ENCODE results near the gene ZNF106.

Gene ZNF106

DNA sequence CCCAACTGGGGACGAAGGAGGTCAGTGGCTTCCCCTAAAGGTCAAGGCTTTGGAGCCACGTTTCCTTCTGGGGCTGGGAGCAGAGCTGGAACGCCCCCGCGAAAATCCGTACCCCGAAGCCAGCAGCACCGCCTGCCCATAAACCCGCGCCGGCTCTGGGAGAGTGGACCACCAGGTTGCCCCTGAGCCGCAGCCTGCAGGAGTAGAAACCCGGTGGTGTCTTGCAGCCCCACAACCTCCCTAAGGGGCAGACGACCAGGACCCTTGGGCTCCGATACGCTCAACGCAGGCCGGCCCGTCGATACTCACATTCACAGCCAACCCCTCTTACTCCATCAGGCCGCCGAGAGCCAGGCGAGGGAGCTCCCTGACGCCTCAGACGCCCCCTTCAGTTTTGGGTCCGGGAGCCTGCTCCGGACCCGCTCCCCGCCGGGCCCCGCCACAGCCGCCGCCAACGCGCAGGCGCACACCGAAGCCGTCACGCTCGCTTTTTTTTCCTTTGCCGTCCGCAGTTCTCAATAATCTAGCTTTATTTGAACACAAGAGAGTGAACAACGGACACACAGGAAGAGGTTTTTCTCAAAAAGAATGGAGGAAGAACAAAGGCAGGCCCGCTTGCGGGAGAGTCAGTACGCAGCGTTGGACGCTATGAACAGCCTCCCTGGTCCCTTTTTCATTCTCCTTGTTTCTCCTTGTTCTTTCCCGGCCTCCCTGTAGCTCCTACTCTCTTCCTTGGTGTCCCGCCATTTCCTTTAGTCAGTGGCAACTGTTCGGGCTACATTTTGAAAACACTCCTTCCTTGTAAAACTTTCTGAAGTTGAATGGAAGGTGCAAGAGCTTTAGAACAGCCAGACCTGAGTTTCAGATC lies at the start of gene ZNF106:
Gene ZNF106, minus strand, starts transcription at position 471 of the 868 bp plus-strand sequence. CDS start 18,852 bp downstream, outside the sequence.
- peak; percentile 83 for DNase-seq

DNA sequence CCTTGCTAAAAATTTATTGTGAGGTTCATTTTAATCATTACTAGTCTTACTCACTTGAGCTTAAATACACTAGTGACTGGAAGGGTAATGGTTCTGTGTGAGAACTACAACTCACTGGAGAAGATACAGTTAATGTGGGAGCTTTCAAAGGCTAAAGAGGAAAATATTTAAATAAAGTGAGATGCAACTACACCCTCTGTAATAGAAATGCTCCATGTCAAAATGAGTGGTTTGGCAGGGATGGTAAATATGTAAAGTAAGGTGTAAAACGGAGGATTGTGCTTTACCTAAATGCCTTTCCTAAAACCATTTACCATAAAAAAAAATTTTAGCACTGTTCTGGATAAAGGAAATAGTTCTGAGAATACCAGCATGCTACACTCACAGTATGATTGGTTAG lies 42.3 kb upstream of the ZNF106 start:
- no peak for DNase-seq

DNA sequence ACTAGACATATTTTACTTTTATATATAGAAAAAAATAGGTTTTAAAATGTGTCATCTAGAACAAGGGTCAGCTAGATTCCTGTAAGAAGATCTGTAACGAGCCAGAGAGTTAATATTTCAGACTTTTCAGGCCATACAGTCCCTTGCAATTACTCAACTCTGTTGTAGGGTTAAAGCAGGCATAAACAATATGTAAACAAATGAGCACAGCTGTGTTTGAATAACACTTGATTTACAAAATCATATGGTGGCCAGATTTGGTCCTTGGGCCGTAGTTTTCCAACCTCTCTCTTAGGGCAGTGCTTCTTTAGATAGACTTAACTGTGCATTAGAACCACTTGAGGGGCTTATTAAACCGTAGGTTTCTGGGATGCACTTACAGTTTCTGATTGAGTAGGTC lies 38.0 kb upstream of the ZNF106 start:
- no peak for DNase-seq

DNA sequence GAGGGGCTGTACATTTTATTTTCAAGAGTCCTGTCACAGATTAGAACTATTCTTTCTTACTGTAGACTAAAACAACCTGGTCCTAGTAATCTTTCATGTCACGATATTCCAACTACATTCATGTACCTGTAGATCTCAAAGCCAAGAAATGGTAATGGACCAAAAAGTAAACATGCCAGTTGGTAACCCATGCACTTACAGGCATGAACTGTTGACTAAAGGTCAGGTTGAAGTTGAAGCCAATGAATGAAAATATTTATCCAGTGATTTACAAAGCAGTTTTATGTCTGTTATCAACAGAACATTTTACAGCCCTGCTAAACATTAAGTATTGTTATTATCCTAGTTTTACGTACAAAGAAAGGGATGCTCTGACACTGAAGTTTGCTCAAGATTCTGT lies 32.4 kb upstream of the ZNF106 start:
- no peak for DNase-seq

DNA sequence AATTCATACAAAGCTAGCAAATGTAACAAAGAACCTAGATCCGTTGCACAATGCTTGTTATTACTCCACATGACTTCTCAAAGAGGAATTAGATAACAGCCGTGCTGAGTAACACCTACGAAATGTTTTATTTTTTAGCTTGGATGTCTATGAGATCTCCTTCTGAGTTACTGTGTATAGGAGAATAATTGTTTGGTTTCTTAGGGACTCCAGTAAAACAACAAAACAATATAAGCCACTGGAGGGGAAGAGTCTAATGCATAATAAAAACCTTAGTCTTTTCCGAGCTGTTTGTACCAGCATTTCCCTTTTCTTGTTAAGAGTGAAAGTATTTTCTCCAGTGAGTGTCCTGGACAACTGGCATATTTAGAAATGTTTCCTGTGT lies 20.1 kb upstream of the ZNF106 start:
- no peak for DNase-seq

DNA sequence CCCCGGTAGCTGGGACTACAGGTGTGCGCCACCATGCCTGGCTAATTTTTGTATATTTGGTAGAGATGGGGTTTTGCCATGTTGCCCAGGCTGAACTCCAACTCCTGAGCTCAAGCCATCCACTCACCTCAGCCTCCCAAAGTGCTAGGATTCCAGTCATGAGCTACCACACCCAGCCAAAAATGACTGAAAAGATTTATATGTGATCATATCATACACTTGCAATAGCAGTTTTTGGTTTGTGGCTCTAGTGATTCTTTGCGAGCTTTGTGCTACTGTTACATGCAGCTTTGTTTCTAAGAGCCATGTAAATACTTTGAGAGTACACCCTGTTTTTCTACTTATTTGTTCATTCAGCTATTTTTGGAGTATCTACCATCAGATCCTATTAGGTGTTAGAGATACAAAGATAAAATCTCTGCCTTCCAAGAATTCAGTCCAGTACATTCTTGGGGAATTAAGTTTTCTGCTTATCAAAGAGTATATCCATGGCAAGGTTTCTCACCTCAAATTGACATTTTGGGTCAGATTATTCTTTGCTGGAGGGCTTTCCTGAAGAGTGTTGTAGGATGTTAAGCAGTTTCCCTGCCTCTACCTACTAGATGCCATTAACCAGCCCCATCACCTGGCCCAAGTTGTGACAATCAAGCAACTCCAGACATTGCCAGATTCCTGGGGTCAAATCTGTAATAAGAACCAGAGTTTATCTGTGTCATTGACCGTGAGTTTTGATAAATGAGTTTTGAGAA lies 19.5 kb upstream of the ZNF106 start:
- DNase-seq, result no peak

DNA sequence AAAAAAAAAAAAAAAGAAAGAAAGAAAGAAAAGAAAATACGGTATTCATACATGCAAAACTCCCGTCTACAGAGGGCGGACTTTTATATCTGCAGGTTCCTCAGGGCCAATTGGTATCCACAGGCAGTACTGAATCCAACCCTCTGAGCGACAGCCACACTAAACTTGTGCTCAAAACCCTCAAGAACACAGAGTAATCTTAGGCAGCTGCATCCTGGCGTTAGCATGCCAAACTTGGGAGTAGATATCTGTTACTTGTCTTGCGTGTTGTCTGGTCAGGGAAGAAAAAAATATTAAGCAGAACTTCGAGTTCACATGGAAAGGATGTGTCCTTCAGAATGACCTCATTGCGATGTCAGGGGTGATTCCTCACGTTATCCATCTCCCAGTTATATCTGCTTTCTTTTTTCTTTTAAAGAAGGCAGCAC lies 17.3 kb upstream of the ZNF106 start:
- no peak for DNase-seq

DNA sequence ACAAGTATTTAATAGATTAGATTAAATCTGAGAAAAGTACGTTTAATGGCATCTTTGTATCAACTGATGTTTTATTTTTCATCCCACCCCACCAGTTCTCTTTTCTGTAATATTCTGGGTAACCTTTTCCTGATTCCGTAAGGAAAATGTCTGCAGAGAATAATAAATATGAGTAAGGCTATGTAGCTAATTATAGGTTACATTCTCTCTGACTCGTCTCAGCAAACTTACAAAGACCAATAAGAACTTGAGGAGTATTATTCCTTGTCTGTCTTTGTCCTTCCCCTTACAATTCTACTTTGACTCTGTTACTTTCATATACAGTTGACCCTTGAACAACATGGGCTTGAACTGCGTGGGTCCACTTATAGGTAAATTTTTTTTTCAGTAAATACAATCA lies 16.6 kb upstream of the ZNF106 start:
- no peak for DNase-seq

DNA sequence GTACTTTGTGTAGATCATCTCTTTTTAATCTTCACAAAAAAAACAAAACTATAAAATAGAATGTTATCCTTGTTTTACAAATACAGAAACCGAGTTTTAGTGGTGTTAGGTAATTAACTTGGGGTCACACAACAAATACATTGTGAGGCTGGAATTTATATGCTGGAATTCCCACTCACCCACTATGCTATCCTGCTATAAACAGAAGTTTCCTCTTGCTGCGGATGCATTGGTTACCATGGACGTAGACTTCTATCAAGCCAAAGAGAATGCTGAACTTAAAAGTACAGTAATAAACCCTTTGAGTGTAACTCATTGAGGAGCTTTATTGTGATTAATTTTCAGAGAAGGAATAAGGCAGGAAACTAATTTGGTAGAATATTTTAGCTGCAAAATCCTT lies 13.7 kb upstream of the ZNF106 start:
- DNase-seq, result no peak

DNA sequence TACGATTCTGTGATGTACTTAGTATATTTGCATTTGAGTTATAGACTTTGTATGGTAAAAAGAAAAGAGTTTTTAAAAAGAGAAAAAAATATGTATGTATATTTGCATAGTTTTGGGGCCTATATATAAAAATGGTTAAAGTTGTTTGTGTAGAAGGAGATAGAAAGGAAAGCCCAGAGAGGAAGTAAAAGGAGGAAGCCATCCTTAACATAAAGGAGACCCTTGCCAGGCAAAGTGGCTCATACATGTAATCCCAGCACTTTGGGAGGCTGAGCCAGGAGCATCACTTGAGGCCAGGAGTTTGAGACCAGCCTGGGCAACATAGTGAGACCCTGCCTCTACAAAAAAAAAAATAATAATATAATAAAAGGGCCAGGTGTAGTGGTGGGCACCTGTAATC lies 12.9 kb upstream of the ZNF106 start:
- DNase-seq, result no peak

DNA sequence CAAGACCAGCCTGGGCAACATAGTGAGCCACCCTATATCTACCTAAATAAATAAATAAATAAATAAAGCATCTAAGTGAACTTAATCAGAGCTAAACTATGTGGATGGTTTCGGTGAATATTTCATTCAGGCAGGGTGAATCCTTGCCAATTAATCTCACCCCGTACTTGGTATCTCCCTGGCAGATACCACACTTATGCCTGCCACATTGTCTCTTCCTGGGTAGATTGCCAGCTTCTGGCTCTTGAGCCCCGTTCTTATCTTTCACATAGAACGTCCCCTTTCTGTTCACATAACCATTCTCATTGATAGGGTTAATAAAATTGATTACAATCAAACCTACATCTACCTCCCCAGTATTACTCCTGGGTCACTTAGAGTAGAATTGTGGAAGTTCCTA lies 11.5 kb upstream of the ZNF106 start:
- DNase-seq, result no peak

DNA sequence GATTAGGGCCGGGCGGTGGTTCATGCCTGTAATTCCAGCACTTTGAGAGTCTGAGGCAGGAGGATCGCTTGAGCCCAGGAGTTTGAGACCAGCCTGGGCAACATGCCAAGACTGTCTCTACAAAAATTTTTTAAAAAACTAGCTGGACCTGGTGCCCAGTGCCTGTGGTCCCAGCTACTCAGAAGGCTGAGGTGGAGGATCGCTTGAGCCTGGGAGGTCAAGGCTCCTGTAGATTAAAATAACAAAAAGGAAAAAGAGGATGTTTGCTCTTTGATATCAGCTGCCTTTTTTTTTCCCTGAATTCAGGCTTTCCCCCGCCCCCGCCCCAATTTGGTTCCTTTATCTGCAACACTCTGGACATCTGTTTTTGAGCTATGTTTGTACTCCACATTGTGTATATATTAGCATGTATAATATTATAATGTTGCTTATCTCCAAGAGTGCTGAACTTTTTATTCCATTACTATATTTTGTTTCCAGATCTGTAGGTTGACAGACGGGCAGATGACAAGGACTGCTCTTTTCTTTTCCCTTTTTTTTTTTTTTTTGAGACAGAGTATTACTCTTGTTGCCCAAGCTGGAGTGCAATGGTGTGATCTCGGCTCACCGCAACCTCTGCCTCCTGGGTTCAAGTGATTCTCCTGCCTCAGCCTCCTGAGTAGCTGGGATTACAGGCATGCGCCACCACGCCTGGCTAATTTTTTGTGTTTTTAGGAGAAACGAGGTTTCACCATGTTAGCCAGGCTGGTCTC lies 9.1 kb upstream of the ZNF106 start:
- no peak for DNase-seq

DNA sequence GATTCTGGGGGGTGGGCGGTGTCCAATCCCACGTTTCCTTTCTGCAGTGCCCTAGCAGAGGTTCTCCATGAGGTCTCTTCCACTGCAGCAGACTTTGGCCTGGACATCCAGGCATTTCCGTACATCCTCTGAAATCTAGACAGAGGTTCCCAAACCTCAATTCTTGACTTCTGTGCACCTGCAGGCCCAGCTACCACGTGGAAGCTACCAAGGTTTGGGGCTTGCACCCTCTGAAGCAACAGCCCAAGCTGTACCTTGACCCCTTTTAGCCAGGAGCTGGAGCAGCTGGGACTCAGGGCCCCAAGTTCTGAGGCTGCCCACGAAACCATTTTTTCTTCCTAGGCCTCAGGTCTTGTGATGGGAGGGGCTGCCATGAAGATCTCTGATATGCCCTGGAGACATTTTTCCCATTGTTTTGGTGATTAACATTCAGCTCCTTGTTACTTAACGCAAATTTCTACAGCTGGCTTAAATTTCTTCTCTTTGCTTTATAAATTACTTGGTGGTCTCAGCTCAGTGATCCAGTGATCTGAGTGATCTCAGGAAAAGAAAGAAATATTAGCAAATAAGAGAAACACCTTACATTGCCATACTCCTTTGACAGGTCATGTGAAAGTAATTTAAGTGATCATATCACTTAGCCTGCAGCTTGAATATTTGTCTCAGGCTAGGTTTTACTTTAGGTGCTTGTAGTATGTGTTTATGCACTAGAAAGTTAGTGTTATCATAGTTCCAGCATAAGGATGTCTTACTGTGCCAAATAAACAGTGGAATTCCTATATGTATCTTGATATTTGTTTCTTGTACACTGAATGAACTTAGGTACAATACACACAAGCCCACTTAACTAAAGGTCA lies 7.5 kb upstream of the ZNF106 start:
- no peak for DNase-seq

DNA sequence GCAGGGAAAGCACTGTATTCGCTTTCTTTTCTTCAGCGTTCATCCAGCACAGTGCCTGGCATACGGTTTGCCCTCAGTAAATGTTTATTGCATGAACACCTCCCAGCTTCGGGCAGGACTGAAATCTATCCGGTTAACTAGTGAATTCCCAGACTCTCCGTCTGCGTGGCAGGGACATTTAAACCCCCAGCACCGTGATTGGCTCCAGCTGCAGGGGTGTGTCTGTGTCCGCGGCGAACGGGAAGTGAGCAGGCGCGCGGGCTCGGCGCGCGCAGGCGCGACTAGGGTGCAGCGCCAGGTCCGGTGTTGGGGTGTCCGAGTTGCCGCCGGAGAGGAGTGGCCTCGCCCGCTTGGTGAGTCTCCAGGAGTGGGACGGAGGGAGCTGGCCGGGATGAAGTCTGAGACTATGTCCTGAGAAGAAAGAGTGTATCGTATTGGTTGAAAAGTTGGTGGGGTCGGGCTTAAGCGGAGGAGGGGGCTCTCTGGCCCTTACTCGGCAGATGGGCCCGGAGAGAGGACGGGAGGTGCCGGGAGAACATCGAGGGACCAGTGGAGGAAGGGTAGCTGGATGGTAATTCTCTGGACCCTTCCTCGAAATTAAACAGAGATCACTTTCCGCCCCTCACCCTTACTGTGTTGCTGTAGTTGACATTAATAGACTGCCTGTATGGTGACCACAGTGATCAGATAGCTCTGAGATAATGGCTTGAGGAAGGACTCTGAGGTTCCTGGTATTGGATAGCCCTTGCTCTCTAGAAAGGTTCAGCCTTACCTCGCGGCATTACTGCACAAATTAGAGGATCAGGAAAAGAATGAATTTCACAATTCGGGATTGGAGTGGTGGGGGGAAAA lies 4.6 kb upstream of the ZNF106 start, which contains the start of gene SNAP23:
Gene SNAP23, plus strand, starts transcription at position 274 of the 852 bp plus-strand sequence. CDS start 16,213 bp downstream, outside the sequence.
- peak; percentile 75 for DNase-seq

DNA sequence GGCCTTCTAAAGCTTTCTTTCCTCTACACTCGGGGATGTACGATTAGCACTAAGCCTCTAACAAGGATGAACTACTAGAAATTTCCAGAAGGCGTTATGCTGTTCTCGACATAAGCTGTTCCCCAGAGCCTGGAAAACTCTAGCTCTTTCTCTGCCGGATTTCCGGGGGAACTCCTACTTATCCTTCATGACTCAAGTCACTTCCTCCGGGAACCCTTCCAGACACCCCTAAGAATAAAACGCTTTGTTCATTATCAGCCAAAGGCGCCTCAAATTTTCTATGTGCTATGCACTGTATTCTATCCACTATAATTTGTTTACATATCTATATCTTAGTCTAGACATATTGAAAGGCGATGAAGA lies 4.0 kb upstream of the ZNF106 start:
- peak; percentile 7 for DNase-seq

DNA sequence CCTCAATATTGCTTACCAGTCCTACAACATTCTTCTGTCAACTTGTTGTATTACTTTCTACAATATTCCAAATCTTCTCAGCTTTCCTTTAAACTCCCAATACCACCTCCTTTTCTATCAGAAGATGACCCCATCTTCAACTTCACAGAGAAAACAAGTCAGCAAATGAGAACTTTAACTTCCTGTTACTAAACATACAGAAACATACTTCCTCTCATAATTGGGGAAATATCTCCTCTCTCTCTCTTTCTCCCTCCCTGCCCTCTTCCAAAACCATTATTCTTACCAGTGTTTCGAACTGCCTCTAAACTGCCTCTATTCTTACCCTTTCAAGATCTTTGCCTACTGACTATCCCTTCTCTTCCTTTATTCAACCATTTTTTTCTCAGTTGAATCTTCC lies 2.7 kb upstream of the ZNF106 start:
- DNase-seq, result no peak

DNA sequence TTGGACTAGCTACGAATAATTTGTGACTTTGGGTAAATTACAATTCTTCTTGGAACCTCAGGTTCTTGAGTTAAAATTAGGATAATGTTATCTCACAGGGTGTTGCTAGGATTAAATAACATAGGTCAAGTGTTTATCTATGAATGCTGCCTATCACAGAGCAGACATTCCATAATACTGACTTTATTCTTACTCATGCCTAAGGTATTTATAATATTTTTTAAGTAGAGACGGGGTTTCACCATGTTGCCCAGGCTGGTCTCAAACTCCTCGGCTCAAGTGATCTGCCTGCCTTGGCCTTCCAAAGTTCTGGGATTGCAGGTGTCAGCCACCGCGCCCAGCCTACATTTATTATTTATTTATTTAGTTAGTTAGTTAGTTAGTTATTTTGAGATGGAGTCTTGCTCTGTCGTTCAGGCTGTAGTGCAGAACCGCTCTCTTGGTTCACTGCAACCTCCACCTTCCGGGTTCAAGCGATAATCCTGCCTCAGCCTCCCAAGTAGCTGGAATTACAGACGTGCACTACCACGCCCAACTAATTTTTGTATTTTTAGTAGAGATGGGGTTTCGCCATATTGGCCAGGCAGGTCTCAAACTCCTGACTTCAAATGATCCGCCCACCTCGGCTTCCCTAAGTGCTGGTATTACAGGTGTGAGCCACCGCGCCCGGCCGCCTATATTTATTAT lies 741 bp upstream of the ZNF106 start:
- no peak for DNase-seq

DNA sequence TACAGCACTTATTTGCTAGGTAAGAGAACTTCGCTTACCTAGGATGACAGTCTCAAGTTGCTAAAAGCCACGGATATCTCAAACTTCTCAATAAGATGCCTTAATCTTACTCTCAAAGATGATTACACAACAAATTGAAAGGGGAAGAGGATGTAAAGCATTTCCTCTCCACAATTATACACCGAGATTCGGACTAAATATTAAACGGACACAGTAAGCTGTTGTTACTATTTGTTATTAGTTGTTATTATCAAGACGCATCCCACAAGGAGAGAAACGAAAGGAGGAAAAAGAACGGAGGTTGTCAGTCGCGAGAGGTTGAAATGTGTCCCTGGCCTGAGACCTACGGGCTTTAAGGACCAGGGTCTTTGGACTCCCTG lies 660 bp downstream of the ZNF106 start:
- no peak for DNase-seq

DNA sequence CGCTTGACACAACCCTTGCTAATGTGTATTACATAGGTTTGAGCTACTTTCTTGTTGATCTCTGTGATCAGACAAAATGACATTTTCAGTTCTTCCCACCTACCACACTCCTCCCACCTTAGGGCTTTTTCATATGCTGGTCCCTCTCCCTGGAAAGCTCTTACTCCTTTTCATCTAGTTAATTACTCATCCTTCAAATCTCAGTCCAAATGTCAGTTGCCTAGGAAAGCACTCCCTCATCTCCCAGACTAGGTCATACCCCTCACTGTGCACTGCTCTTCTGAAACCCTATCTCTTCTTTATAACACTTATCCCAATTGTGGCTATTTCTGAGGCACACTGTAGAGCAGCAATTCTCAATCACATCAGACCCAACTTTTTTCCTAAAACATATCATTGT lies 7.3 kb downstream of the ZNF106 start:
- no peak for DNase-seq

DNA sequence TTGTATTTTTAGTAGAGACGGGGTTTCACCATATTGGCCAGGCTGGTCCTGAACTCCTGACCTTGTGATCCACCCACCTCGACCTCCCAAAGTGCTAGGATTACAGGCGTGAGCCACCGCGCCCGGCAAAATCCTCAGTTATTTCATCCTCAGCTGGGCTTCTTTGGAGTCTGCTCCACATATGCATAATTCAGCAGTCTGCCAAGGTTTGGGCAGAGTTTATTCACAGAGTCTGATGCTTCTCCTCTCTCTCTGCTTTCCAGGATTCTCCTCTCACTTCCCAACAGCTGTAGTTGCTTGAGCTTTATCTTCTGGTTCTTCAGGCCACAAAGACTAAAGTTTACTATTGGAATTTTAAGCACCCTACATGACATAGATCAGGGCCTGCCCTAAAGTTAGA lies 8.2 kb downstream of the ZNF106 start:
- DNase-seq, result no peak

DNA sequence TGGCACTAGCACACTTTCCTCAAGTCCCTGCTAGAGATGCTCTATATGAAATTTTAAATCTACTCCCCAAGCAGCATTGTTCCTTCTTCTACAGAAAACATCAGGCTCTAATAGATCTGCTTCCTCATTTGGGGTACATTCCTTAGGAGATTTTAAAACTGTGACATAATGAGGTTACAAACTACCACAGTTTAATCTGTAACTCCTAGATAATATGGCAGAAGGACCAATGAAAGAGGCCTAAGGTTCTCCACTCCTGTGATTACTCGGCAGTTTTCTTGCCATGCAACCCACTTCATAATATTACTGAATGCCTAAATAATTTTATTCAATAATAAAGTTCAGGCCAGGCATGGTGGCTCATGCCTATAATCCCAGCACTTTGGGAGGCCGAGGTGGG lies 16.1 kb downstream of the ZNF106 start:
- DNase-seq, result no peak
